IPS DF 6.9 (cell line): ENCODE measurements around the gene TMEM132C.

Source experiments
- DNase-seq: peaks from one replicate; pipeline ENCODE4 v3.0.0-alpha.2; 2013; ENCODE audit warnings: low read depth, low spot score
- H3K27ac ChIP-seq: one replicate; pipeline ENCODE4 v1.5.1; 2013; ENCODE audit warnings: low read length, control low read depth
- H3K27me3 ChIP-seq: 2 replicates; pipeline ENCODE4 v1.6.1; 2013; ENCODE audit warnings: mild to moderate bottlenecking, low read length; ENCODE audit not compliant: control insufficient read depth, insufficient read depth
- H3K36me3 ChIP-seq: 2 replicates; pipeline ENCODE4 v1.6.1; 2013; ENCODE audit warnings: low read length; ENCODE audit not compliant: control insufficient read depth, insufficient read depth
- H3K4me1 ChIP-seq: 2 replicates; pipeline ENCODE4 v1.6.1; 2013; ENCODE audit warnings: low read length; ENCODE audit not compliant: control insufficient read depth, insufficient read depth
- H3K4me3 ChIP-seq: 2 replicates; pipeline ENCODE4 v1.5.1; 2013; ENCODE audit warnings: mild to moderate bottlenecking, low read length
- H3K9me3 ChIP-seq: 2 replicates; pipeline ENCODE4 v1.6.1; 2013; ENCODE audit warnings: low read length, inconsistent platforms; ENCODE audit not compliant: control insufficient read depth, insufficient read depth
- WGBS: extraction: QIAGEN DNeasy Blood & Tissue Kit; methylation state at CpG from one replicate; pipeline ENCODE4 v1.1.7; 2013; ENCODE audit warnings: mixed read lengths, missing lambda C conversion rate; ENCODE audit not compliant: insufficient read length, insufficient coverage; 5-methylcytosine and 5-hydroxymethylcytosine counted together

TMEM132C gene

GRCh38 chr12:128337431-128338170 lies 70.6 kb downstream of the TMEM132C start:
- Histone ChIP-seq H3K9me3 (peaks cover 12% of the 10 kb centered on the region), H3K4me3 (no peak overlapping the region), H3K36me3 (no peaks in the 10 kb centered on the region), H3K4me1 (no peaks in the 10 kb centered on the region), H3K27me3 (no peaks in the 10 kb centered on the region), H3K27ac (no peak overlapping the region)
- DNase-seq = no peak
- no CpG with 5 or more reads among the region's 10 CpGs for WGBS

- Histone ChIP-seq H3K4me1 (no peaks in the 10 kb centered on the region), H3K27me3 (no peaks in the 10 kb centered on the region), H3K27ac (no peak overlapping the region), H3K9me3 (peaks cover 12% of the 10 kb centered on the region), H3K36me3 (no peaks in the 10 kb centered on the region), H3K4me3 (no peak overlapping the region)
- DNase-seq = no peak
- WGBS = no CpG with 5 or more reads among the region's 9 CpGs
These were observed 71.6 kb downstream of the TMEM132C start for GRCh38 chr12:128338386-128339125.

GRCh38 chr12:128339126-128339520 lies 72.2 kb downstream of the TMEM132C start:
- Histone ChIP-seq H3K4me1 (no peaks in the 10 kb centered on the region), H3K4me3 (no peak overlapping the region), H3K27me3 (no peaks in the 10 kb centered on the region), H3K9me3 (peaks cover 12% of the 10 kb centered on the region), H3K27ac (no peak overlapping the region), H3K36me3 (no peaks in the 10 kb centered on the region)
- no peak for DNase-seq
- no CpG with 5 or more reads among the region's 6 CpGs for WGBS

- Histone ChIP-seq H3K36me3 (no peaks in the 10 kb centered on the region), H3K9me3 (peaks cover 14% of the 10 kb centered on the region), H3K4me1 (no peaks in the 10 kb centered on the region), H3K27me3 (no peaks in the 10 kb centered on the region), H3K4me3 (no peak overlapping the region), H3K27ac (no peak overlapping the region)
- DNase-seq = no peak
- WGBS = no CpG with 5 or more reads among the region's 1 CpG
These were observed 72.7 kb downstream of the TMEM132C start for GRCh38 chr12:128339631-128340030.

GRCh38 chr12:128353301-128353700 lies 86.3 kb downstream of the TMEM132C start:
- no CpG with 5 or more reads among the region's 12 CpGs for WGBS
- no peak for DNase-seq
- Histone ChIP-seq H3K36me3 (no peaks in the 10 kb centered on the region), H3K27me3 (no peaks in the 10 kb centered on the region), H3K27ac (no peak overlapping the region), H3K4me1 (no peaks in the 10 kb centered on the region), H3K9me3 (peaks cover 16% of the 10 kb centered on the region), H3K4me3 (no peak overlapping the region)

- H3K4me3 ChIP-seq = no peak overlapping the region
- WGBS = no CpG with 5 or more reads among the region's 7 CpGs
- peaks cover 16% of the 10 kb centered on the region for H3K9me3 ChIP-seq
- no peak overlapping the region for H3K27ac ChIP-seq
- no peaks in the 10 kb centered on the region for H3K36me3 ChIP-seq
- DNase-seq = no peak
- no peaks in the 10 kb centered on the region for H3K4me1 ChIP-seq
- H3K27me3 ChIP-seq = no peaks in the 10 kb centered on the region; the same call in 1 of the 2 replicates
These were observed 89.6 kb downstream of the TMEM132C start for GRCh38 chr12:128356547-128356946.

- WGBS = no CpG with 5 or more reads among the region's 7 CpGs
These were observed 94.5 kb downstream of the TMEM132C start for GRCh38 chr12:128361400-128361995.

GRCh38 chr12:128365032-128365431 lies 98.1 kb downstream of the TMEM132C start:
- WGBS = no CpG with 5 or more reads among the region's 6 CpGs
- Histone ChIP-seq H3K27me3 (no peaks in the 10 kb centered on the region), H3K36me3 (no peaks in the 10 kb centered on the region), H3K4me3 (no peak overlapping the region), H3K27ac (no peak overlapping the region), H3K9me3 (peaks cover 34% of the 10 kb centered on the region), H3K4me1 (no peaks in the 10 kb centered on the region)
- no peak for DNase-seq

More at GRCh38 chr12:128361400-128361995, 94.5 kb downstream of the TMEM132C start:
- DNase-seq = no peak
- H3K9me3 ChIP-seq = peaks cover 28% of the 10 kb centered on the region
- H3K27ac ChIP-seq = no peak overlapping the region
- H3K4me3 ChIP-seq = no peak overlapping the region
- no peaks in the 10 kb centered on the region for H3K36me3 ChIP-seq
- no peaks in the 10 kb centered on the region; the same call in 1 of the 2 replicates for H3K27me3 ChIP-seq
- H3K4me1 ChIP-seq = no peaks in the 10 kb centered on the region

GRCh38 chr12:128365651-128366231 lies 98.8 kb downstream of the TMEM132C start:
- H3K4me3 ChIP-seq = no peak overlapping the region
- H3K27me3 ChIP-seq = no peaks in the 10 kb centered on the region
- DNase-seq = no peak

GRCh38 chr12:128367961-128368360 lies 101.0 kb downstream of the TMEM132C start:
- WGBS = no CpG with 5 or more reads among the region's 7 CpGs
- Histone ChIP-seq H3K27me3 (no peaks in the 10 kb centered on the region), H3K4me1 (no peaks in the 10 kb centered on the region), H3K9me3 (peaks cover 42% of the 10 kb centered on the region), H3K36me3 (no peaks in the 10 kb centered on the region), H3K4me3 (no peak overlapping the region), H3K27ac (no peak overlapping the region)
- no peak for DNase-seq

More at GRCh38 chr12:128365651-128366231, 98.8 kb downstream of the TMEM132C start:
- Histone ChIP-seq H3K4me1 (no peaks in the 10 kb centered on the region), H3K27ac (no peak overlapping the region), H3K36me3 (no peaks in the 10 kb centered on the region), H3K9me3 (peaks cover 39% of the 10 kb centered on the region)
- no CpG with 5 or more reads among the region's 26 CpGs for WGBS
